Erythroblast (primary cell): ENCODE measurements around the gene TNFAIP8L1.

Experiments
- GATA1 ChIP-seq: IDR thresholded peaks from 2 replicates; pipeline ENCODE4 v1.6.1; 2011; ENCODE audit warnings: low read depth, mild to moderate bottlenecking, control low read depth, low read length, moderate library complexity
- POLR2A ChIP-seq: IDR thresholded peaks from 2 replicates; pipeline ENCODE4 v1.6.1; 2011; ENCODE audit warnings: mild to moderate bottlenecking, low read length

DNA sequence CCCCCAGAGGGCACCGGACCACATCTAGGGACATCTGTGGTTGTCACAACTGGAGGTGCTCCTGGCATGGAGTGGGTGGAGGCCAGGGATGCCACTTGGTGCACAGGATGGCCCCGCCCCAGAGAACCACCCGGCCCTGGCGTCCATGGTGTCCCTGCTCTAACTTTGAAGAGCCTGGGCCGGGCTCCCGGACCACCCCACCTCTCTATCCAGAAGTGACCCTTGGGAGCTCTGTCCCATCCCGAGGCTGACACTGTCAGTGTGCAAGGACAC is 53.7 kb downstream of the TNFAIP8L1 start:
- no peak for TF ChIP-seq POLR2A
- TF ChIP-seq GATA1 = no peak
